HEK293T (cell line): ENCODE results near the gene FAM151B.

Experiments used
- ARNT ChIP-seq: fragments of 450-650 bp; IDR thresholded peaks from 2 replicates; pipeline ENCODE4 v1.6.1; 2017; ENCODE audit warnings: mild to moderate bottlenecking
- BHLHE40 ChIP-seq: fragments of 450-650 bp; IDR thresholded peaks from 2 replicates; pipeline ENCODE4 v1.6.1; 2016; ENCODE audit warnings: mild to moderate bottlenecking, moderate library complexity, borderline replicate concordance
- ELF4 ChIP-seq: fragments of 450-650 bp; IDR thresholded peaks from 2 replicates; pipeline ENCODE4 v1.6.1; 2017; ENCODE audit warnings: antibody characterized with exemption
- FOXA1 ChIP-seq: fragments of 450-650 bp; IDR thresholded peaks from 2 replicates; pipeline ENCODE4 v1.6.1; 2016; ENCODE audit warnings: mild to moderate bottlenecking
- FOXK2 ChIP-seq: fragments of 450-650 bp; IDR thresholded peaks from 2 replicates; pipeline ENCODE4 v1.6.1; 2016; ENCODE audit warnings: mild to moderate bottlenecking
- FOXM1 ChIP-seq: fragments of 450-650 bp; IDR thresholded peaks from 2 replicates; pipeline ENCODE4 v1.6.1; 2017; ENCODE audit warnings: mild to moderate bottlenecking, borderline replicate concordance
- HDGF ChIP-seq: fragments of 450-650 bp; IDR thresholded peaks from 2 replicates; pipeline ENCODE4 v1.6.1; 2017; ENCODE audit warnings: antibody characterized with exemption, borderline replicate concordance
- L3MBTL2 ChIP-seq: fragments of 450-650 bp; conservative IDR thresholded peaks from 2 replicates; pipeline ENCODE4 v1.6.1; 2016; ENCODE audit warnings: mild to moderate bottlenecking
- LEF1 ChIP-seq: fragments of 450-650 bp; IDR thresholded peaks from 2 replicates; pipeline ENCODE4 v1.6.1; 2017; ENCODE audit warnings: mild to moderate bottlenecking, borderline replicate concordance
- NFRKB ChIP-seq: fragments of 450-650 bp; IDR thresholded peaks from 2 replicates; pipeline ENCODE4 v1.6.1; 2016; ENCODE audit warnings: mild to moderate bottlenecking, moderate library complexity
- SP1 ChIP-seq: fragments of 450-650 bp; IDR thresholded peaks from 2 replicates; pipeline ENCODE4 v1.6.1; 2017
- SUZ12 ChIP-seq: fragments of 450-650 bp; IDR thresholded peaks from 2 replicates; pipeline ENCODE4 v1.6.1; 2016; ENCODE audit warnings: mild to moderate bottlenecking
- ZNF384 ChIP-seq: fragments of 450-650 bp; IDR thresholded peaks from 2 replicates; pipeline ENCODE4 v1.6.1; 2016

DNA sequence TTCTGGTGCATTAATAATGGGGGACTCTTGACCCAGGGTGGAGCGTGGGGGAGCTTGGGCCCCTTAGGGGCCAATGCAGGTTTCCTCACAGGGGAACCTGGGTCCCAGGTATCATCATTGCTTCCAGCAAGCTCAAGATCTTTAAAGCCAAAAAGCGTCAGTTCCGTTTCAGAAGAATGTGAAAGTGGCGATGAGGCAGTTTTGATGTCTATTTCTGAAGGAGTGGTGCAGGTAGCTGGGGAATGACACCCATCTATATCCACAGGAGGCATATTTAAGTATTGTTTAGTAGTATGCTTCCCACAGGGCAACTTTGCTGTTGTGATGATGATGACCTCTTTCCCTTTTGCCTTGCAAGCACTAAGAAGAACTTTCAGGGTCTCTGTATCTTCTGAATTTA, 71.3 kb downstream of the FAM151B start:
- TF ChIP-seq FOXM1 (no peak), SP1 (no peak), ARNT (no peak), ELF4 (no peak), LEF1 (no peak), FOXK2 (no peak), SUZ12 (no peak), HDGF (no peak), FOXA1 (no peak), BHLHE40 (no peak), L3MBTL2 (no peak), NFRKB (no peak), ZNF384 (no peak)
